WTC11 (cell line): ENCODE data around the gene MTURN. TPM values are rescaled to one million over a fixed set of nuclear protein-coding genes. Genes with fewer than 3 reads are reported as not detected.

Experiments
- ATAC-seq: fragments of 200-7000 bp; cut with Tn5 transposase; 2 replicates; pipeline ENCODE4 v1.10.0; 2021; ENCODE audit warnings: mild to moderate bottlenecking, moderate library complexity
- CTCF ChIA-PET: fragments of 300-600 bp; sonication (Branson Sonifier 250); formaldehyde crosslinking; loops from one replicate; lab custom pipeline; 2021; ENCODE audit warnings: antibody characterized with exemption; lab: Charles Lee
- POLR2A ChIA-PET: fragments of 350-600 bp; sonication (Branson Sonifier 250); formaldehyde crosslinking; loops from one replicate; lab custom pipeline; 2021; ENCODE audit warnings: antibody characterized with exemption; lab: Charles Lee
- DNase-seq: peaks from one replicate; pipeline ENCODE4 v3.0.0; 2021; ENCODE audit warnings: low spot score
- H3K27ac Mint-ChIP-seq: 2 replicates; pipeline ENCODE4 v1.8.0; 2021; ENCODE audit warnings: mixed read lengths
- H3K27me3 Mint-ChIP-seq: 2 replicates; pipeline ENCODE4 v1.8.0; 2021; ENCODE audit warnings: low read depth, mild to moderate bottlenecking, moderate library complexity, mixed read lengths
- H3K36me3 Mint-ChIP-seq: 2 replicates; pipeline ENCODE4 v1.8.0; 2021; ENCODE audit warnings: mixed read lengths
- H3K4me1 Mint-ChIP-seq: 2 replicates; pipeline ENCODE4 v1.8.0; 2022; ENCODE audit warnings: mixed read lengths
- H3K4me3 Mint-ChIP-seq: 2 replicates; pipeline ENCODE4 v1.8.0; 2021; ENCODE audit warnings: mild to moderate bottlenecking, moderate library complexity, mixed read lengths
- H3K9me3 Mint-ChIP-seq: 2 replicates; pipeline ENCODE4 v1.8.0; 2021; ENCODE audit warnings: mixed read lengths
- CREB1 ChIP-seq: sonication (generic); formaldehyde crosslinking; IDR thresholded peaks from 2 replicates; pipeline ENCODE4 v1.8.0; 2023; ENCODE audit warnings: mild to moderate bottlenecking, missing genetic modification reagents
- CREM ChIP-seq: sonication (generic); formaldehyde crosslinking; IDR thresholded peaks from 2 replicates; pipeline ENCODE4 v1.8.1; 2022; ENCODE audit warnings: mild to moderate bottlenecking, missing genetic modification reagents, moderate library complexity
- ESRRA ChIP-seq: sonication (generic); formaldehyde crosslinking; IDR thresholded peaks from 2 replicates; pipeline ENCODE4 v1.8.1; 2022; ENCODE audit warnings: mild to moderate bottlenecking, missing genetic modification reagents, borderline replicate concordance
- FOXJ3 ChIP-seq: sonication (generic); formaldehyde crosslinking; IDR thresholded peaks from 2 replicates; pipeline ENCODE4 v1.9.0; 2021; ENCODE audit warnings: missing genetic modification reagents, mild to moderate bottlenecking, borderline replicate concordance
- FOXK1 ChIP-seq: sonication (generic); formaldehyde crosslinking; IDR thresholded peaks from 2 replicates; pipeline ENCODE4 v1.8.0; 2022; ENCODE audit warnings: mild to moderate bottlenecking, moderate library complexity, missing genetic modification reagents
- GABPB1 ChIP-seq: sonication (generic); formaldehyde crosslinking; IDR thresholded peaks from 2 replicates; pipeline ENCODE4 v1.8.1; 2023; ENCODE audit warnings: mild to moderate bottlenecking, missing genetic modification reagents
- IRF2 ChIP-seq: sonication (generic); formaldehyde crosslinking; IDR thresholded peaks from 2 replicates; pipeline ENCODE4 v1.8.0; 2022; ENCODE audit warnings: low read depth, missing genetic modification reagents, borderline replicate concordance
- JUN ChIP-seq: sonication (generic); formaldehyde crosslinking; IDR thresholded peaks from 2 replicates; pipeline ENCODE4 v1.8.0; 2023; ENCODE audit warnings: mild to moderate bottlenecking, missing genetic modification reagents
- NFYB ChIP-seq: sonication (generic); formaldehyde crosslinking; conservative IDR thresholded peaks from 2 replicates; pipeline ENCODE4 v1.8.0; 2022; ENCODE audit warnings: low read depth, missing genetic modification reagents
- NR2C2 ChIP-seq: sonication (generic); formaldehyde crosslinking; IDR thresholded peaks from 2 replicates; pipeline ENCODE4 v1.8.0; 2022; ENCODE audit warnings: mild to moderate bottlenecking, missing genetic modification reagents
- RORB ChIP-seq: fragments of 250-450 bp; sonication (Bioruptor Pico); IDR thresholded peaks from 2 replicates; pipeline ENCODE4 v1.9.0; 2021; ENCODE audit warnings: mild to moderate bottlenecking
- SMAD3 ChIP-seq: sonication (generic); formaldehyde crosslinking; IDR thresholded peaks from 2 replicates; pipeline ENCODE4 v1.8.0; 2022; ENCODE audit warnings: missing genetic modification reagents, mild to moderate bottlenecking, borderline replicate concordance
- ZNF671 ChIP-seq: fragments of 250-450 bp; sonication (Bioruptor Pico); IDR thresholded peaks from 2 replicates; pipeline ENCODE4 v1.8.0; 2021; ENCODE audit warnings: mild to moderate bottlenecking
- total RNA-seq: library from RNA; stranded (reverse); gene quantifications from 3 replicates; pipeline ENCODE4 v1.2.3, GENCODE V29; 2021
- TF ChIP-seq, protein P1 (sequence below): sonication (generic); formaldehyde crosslinking; IDR thresholded peaks from 2 replicates; pipeline ENCODE4 v1.8.0; 2023; ENCODE audit warnings: missing genetic modification reagents, mild to moderate bottlenecking, borderline replicate concordance
- TF ChIP-seq, protein P2 (sequence below): fragments of 250-450 bp; sonication (Bioruptor Pico); IDR thresholded peaks from 2 replicates; pipeline ENCODE4 v1.9.0; 2021; ENCODE audit warnings: mild to moderate bottlenecking, borderline replicate concordance
- TF ChIP-seq, protein P3 (sequence below): fragments of 250-450 bp; sonication (Bioruptor Pico); IDR thresholded peaks from 2 replicates; pipeline ENCODE4 v1.9.0; 2021; ENCODE audit warnings: mild to moderate bottlenecking

The MTURN gene
- total RNA-seq, 1 experiment from 2014 or later, result 5.0 TPM

DNA sequence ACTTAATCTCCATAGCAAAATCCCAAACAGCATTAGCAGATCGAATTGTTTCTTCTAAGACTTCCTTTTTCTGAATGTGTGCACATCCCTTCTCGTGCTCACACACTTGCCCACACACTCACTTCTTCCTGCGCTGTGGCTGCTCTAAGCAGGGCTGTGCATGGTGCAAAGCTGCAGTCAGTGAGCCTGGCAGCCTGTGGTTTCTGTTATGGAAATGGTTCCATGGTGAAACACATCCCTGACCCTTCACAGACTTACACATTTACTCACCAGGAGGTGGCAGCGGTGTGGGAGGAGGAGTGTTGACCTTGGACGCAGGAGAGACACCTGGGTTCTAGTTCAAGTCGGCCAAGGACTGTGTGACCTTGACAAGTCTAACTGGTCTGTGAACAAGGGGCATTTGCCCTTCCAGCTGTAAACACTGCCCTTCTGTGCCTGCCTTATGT, 24.9 kb downstream of the MTURN start:
- ATAC-seq (peak; percentile 51), DNase-seq (no peak)
- no peak for TF ChIP-seq NR2C2 (CRISPR knock-in tag)
- peak; percentile 94 for TF ChIP-seq ESRRA (CRISPR knock-in tag)
- no peaks in the 10 kb centered on the region for H3K36me3 Mint-ChIP-seq
- CTCF ChIA-PET, result interaction anchor here (1.6 kb wide), 1 partner anchor 254 kb away, joined by 4 read pairs; no protein-coding TSS in a partner anchor
- POLR2A ChIA-PET, result no interaction called here
- peaks cover 76% of the 10 kb centered on the region for H3K4me1 Mint-ChIP-seq
- H3K27me3 Mint-ChIP-seq, result no peaks in the 10 kb centered on the region
- no peaks in the 10 kb centered on the region for H3K9me3 Mint-ChIP-seq
- H3K4me3 Mint-ChIP-seq, result no peak overlapping the region
- peak overlapping the region; percentile 39 for H3K27ac Mint-ChIP-seq

DNA sequence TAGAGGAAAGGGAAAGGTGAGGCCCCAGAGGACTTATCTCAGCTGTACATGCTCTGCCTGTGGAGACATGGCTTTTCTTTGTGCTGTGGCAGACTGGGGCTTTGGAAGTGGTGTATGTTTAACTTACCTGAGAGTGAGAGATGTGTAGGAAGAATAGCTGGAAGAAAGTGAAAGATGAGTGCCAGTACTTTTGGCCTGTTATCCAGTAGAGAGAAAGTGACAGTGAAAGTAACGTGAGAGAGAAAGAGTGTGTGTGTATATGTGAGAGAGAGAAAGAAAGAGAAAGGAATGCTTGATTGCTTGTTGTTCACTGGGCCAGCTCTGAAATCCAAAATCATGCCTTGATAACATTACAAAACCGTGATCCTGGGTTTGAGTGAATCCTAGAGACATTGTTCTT, 25.5 kb downstream of the MTURN start:
- peaks cover 77% of the 10 kb centered on the region for H3K4me1 Mint-ChIP-seq
- POLR2A ChIA-PET, result no interaction called here
- H3K27me3 Mint-ChIP-seq, result no peaks in the 10 kb centered on the region
- no peaks in the 10 kb centered on the region for H3K36me3 Mint-ChIP-seq
- no peaks in the 10 kb centered on the region for H3K9me3 Mint-ChIP-seq
- H3K4me3 Mint-ChIP-seq, result no peak overlapping the region
- no peak for DNase-seq
- ATAC-seq, result no peak
- peak overlapping the region; percentile 39 for H3K27ac Mint-ChIP-seq
- TF ChIP-seq ZNF671 (CRISPR knock-in tag) (no peak), FOXJ3 (no peak), JUN (CRISPR knock-in tag) (no peak), FOXK1 (CRISPR knock-in tag) (no peak), NFYB (CRISPR knock-in tag) (no peak), IRF2 (CRISPR knock-in tag) (no peak), RORB (no peak), GABPB1 (CRISPR knock-in tag) (no peak), CREM (CRISPR knock-in tag) (no peak), SMAD3 (CRISPR knock-in tag) (no peak), CREB1 (CRISPR knock-in tag) (no peak)
- TF ChIP-seq, protein P1, sequence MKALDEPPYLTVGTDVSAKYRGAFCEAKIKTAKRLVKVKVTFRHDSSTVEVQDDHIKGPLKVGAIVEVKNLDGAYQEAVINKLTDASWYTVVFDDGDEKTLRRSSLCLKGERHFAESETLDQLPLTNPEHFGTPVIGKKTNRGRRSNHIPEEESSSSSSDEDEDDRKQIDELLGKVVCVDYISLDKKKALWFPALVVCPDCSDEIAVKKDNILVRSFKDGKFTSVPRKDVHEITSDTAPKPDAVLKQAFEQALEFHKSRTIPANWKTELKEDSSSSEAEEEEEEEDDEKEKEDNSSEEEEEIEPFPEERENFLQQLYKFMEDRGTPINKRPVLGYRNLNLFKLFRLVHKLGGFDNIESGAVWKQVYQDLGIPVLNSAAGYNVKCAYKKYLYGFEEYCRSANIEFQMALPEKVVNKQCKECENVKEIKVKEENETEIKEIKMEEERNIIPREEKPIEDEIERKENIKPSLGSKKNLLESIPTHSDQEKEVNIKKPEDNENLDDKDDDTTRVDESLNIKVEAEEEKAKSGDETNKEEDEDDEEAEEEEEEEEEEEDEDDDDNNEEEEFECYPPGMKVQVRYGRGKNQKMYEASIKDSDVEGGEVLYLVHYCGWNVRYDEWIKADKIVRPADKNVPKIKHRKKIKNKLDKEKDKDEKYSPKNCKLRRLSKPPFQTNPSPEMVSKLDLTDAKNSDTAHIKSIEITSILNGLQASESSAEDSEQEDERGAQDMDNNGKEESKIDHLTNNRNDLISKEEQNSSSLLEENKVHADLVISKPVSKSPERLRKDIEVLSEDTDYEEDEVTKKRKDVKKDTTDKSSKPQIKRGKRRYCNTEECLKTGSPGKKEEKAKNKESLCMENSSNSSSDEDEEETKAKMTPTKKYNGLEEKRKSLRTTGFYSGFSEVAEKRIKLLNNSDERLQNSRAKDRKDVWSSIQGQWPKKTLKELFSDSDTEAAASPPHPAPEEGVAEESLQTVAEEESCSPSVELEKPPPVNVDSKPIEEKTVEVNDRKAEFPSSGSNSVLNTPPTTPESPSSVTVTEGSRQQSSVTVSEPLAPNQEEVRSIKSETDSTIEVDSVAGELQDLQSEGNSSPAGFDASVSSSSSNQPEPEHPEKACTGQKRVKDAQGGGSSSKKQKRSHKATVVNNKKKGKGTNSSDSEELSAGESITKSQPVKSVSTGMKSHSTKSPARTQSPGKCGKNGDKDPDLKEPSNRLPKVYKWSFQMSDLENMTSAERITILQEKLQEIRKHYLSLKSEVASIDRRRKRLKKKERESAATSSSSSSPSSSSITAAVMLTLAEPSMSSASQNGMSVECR, result no peak
- TF ChIP-seq, protein P2, sequence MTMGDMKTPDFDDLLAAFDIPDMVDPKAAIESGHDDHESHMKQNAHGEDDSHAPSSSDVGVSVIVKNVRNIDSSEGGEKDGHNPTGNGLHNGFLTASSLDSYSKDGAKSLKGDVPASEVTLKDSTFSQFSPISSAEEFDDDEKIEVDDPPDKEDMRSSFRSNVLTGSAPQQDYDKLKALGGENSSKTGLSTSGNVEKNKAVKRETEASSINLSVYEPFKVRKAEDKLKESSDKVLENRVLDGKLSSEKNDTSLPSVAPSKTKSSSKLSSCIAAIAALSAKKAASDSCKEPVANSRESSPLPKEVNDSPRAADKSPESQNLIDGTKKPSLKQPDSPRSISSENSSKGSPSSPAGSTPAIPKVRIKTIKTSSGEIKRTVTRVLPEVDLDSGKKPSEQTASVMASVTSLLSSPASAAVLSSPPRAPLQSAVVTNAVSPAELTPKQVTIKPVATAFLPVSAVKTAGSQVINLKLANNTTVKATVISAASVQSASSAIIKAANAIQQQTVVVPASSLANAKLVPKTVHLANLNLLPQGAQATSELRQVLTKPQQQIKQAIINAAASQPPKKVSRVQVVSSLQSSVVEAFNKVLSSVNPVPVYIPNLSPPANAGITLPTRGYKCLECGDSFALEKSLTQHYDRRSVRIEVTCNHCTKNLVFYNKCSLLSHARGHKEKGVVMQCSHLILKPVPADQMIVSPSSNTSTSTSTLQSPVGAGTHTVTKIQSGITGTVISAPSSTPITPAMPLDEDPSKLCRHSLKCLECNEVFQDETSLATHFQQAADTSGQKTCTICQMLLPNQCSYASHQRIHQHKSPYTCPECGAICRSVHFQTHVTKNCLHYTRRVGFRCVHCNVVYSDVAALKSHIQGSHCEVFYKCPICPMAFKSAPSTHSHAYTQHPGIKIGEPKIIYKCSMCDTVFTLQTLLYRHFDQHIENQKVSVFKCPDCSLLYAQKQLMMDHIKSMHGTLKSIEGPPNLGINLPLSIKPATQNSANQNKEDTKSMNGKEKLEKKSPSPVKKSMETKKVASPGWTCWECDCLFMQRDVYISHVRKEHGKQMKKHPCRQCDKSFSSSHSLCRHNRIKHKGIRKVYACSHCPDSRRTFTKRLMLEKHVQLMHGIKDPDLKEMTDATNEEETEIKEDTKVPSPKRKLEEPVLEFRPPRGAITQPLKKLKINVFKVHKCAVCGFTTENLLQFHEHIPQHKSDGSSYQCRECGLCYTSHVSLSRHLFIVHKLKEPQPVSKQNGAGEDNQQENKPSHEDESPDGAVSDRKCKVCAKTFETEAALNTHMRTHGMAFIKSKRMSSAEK, result no peak
- TF ChIP-seq, protein P3, sequence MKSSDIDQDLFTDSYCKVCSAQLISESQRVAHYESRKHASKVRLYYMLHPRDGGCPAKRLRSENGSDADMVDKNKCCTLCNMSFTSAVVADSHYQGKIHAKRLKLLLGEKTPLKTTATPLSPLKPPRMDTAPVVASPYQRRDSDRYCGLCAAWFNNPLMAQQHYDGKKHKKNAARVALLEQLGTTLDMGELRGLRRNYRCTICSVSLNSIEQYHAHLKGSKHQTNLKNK (CRISPR knock-in tag), result no peak
- TF ChIP-seq, all 79 proteins: peak for 0
- CTCF ChIA-PET, result interaction anchor here (1.6 kb wide), 1 partner anchor 253 kb away, joined by 4 read pairs; no protein-coding TSS in a partner anchor
